Measurements from ENCODE around the gene ERAL1. TPM values are rescaled to one million over a fixed set of nuclear protein-coding genes. Genes with fewer than 3 reads are reported as not detected.
A peak's percentile ranks its signal among the peaks of the same experiment; 100 is the strongest.

ERAL1 gene
- total and polyA plus RNA-seq, 2 donors (not counting 1 experiment from before 2014, with no cell fraction given): 35.9 to 45.7 TPM

- Histone ChIP-seq H3K9me3 (ENCODE audit: control extremely low read depth in 1 of 3, control insufficient read depth in 2 of 3, insufficient read depth in 1 of 3, low read length in 2 of 3) (no peaks in the 10 kb centered on the region), H2AFZ (ENCODE audit: insufficient read depth, low read depth, low read length, poor library complexity, severe bottlenecking) (no peak overlapping the region), H3K27me3 (replicated peaks in 1 of 4; ENCODE audit: control extremely low read depth in 1 of 4, control insufficient read depth in 3 of 4, insufficient read depth in 4 of 4, low read length in 3 of 4) (no peaks in the 10 kb centered on the region), H3K4me3 (ENCODE audit: control extremely low read depth in 1 of 5, extremely low read depth in 1 of 5, insufficient read depth in 1 of 5, low read depth in 2 of 5, low read length in 4 of 5) (no peak overlapping the region), H3K79me2 (ENCODE audit: control insufficient read depth, insufficient read depth, low read length) (peaks cover 48% of the 10 kb centered on the region), H3K9ac (ENCODE audit: low read length) (no peak overlapping the region), H3K4me1 (ENCODE audit: control insufficient read depth in 2 of 2, insufficient read depth in 2 of 2, low read length in 2 of 2) (no peaks in the 10 kb centered on the region), H4K20me1 (ENCODE audit: control insufficient read depth, insufficient read depth, low read length, poor library complexity, severe bottlenecking) (no peaks in the 10 kb centered on the region), H3K27ac (ENCODE audit: low read length in 2 of 2) (peak overlapping the region in 1 of 2 donors; percentile 48), H3K4me2 (replicated peaks; ENCODE audit: low read depth, low read length, poor library complexity, severe bottlenecking) (no peak overlapping the region), H3K36me3 (replicated peaks in 1 of 2; ENCODE audit: control extremely low read depth in 1 of 2, control insufficient read depth in 1 of 2, extremely low read depth in 1 of 2, insufficient read depth in 2 of 2, low read length in 1 of 2) (peaks cover 0 to 2% of the 10 kb centered on the region in 2 experiments)
- H3K4me1 Mint-ChIP-seq: peaks cover 5% of the 10 kb centered on the region
- CTCF ChIA-PET: interaction anchor here (0.8 kb wide), 1 partner anchor 9 kb away, joined by 3 read pairs; no protein-coding TSS in a partner anchor
- H3K9me3 Mint-ChIP-seq (ENCODE audit: insufficient read depth): no peaks in the 10 kb centered on the region
- POLR2A ChIA-PET: no interaction called here
- no peaks in the 10 kb centered on the region for H3K27me3 Mint-ChIP-seq
- ATAC-seq (ENCODE audit: low read depth): no peak
- intact Hi-C loops (cut with micrococcal nuclease): no loop called here
- TF ChIP-seq CTCF (IDR thresholded peaks at IDR 0.05) (no peak), EZH2 (IDR thresholded peaks at IDR 0.05; ENCODE audit: borderline replicate concordance, insufficient read depth, low read depth, low read length, poor library complexity, severe bottlenecking) (no peak)
- no peak overlapping the region for H3K27ac Mint-ChIP-seq
- DNase-seq: no peak
- no peak overlapping the region for H3K4me3 Mint-ChIP-seq
- WGBS (ENCODE audit: insufficient coverage): 96% methylated on average over 3 of the region's 3 CpGs
These were observed 36.0 kb upstream of the ERAL1 start for GRCh38 chr17:28818819-28819221.

GRCh38 chr17:28819582-28819981, 35.2 kb upstream of the ERAL1 start:
- H3K9me3 ChIP-seq (ENCODE audit: control extremely low read depth in 1 of 3, control insufficient read depth in 2 of 3, insufficient read depth in 1 of 3, low read length in 2 of 3): no peaks in the 10 kb centered on the region
- H3K79me2 ChIP-seq (ENCODE audit: control insufficient read depth, insufficient read depth, low read length): peaks cover 47% of the 10 kb centered on the region
- DNase-seq (no peak), ATAC-seq (ENCODE audit: low read depth) (no peak)
- peaks cover 0 to 2% of the 10 kb centered on the region in 2 experiments for H3K36me3 ChIP-seq (replicated peaks in 1 of 2; ENCODE audit: control extremely low read depth in 1 of 2, control insufficient read depth in 1 of 2, extremely low read depth in 1 of 2, insufficient read depth in 2 of 2, low read length in 1 of 2)
- H3K4me3 ChIP-seq (ENCODE audit: control extremely low read depth in 1 of 5, extremely low read depth in 1 of 5, insufficient read depth in 1 of 5, low read depth in 2 of 5, low read length in 4 of 5): no peak overlapping the region
- H3K27me3 Mint-ChIP-seq: no peaks in the 10 kb centered on the region
- ChIA-PET POLR2A (interaction anchor here (0.6 kb wide), 1 partner anchor 68 kb away, joined by 4 read pairs; no protein-coding TSS in a partner anchor), CTCF (no interaction called here)
- H3K9ac ChIP-seq (ENCODE audit: low read length): no peak overlapping the region
- no peaks in the 10 kb centered on the region for H3K9me3 Mint-ChIP-seq (ENCODE audit: insufficient read depth)
- no peak overlapping the region for H2AFZ ChIP-seq (ENCODE audit: insufficient read depth, low read depth, low read length, poor library complexity, severe bottlenecking)
- no peaks in the 10 kb centered on the region for H3K4me1 ChIP-seq (ENCODE audit: control insufficient read depth in 2 of 2, insufficient read depth in 2 of 2, low read length in 2 of 2)
- 56% methylated on average over 1 of the region's 1 CpG for WGBS (ENCODE audit: insufficient coverage)
- no peaks in the 10 kb centered on the region for H3K27me3 ChIP-seq (replicated peaks in 1 of 4; ENCODE audit: control extremely low read depth in 1 of 4, control insufficient read depth in 3 of 4, insufficient read depth in 4 of 4, low read length in 3 of 4)
- peak overlapping the region in 1 of 2 donors; percentile 12 for H3K27ac ChIP-seq (ENCODE audit: low read length in 2 of 2)
- intact Hi-C loops (cut with micrococcal nuclease): no loop called here
- H3K4me1 Mint-ChIP-seq: peaks cover 5% of the 10 kb centered on the region
- TF ChIP-seq CTCF (IDR thresholded peaks at IDR 0.05) (no peak), EZH2 (IDR thresholded peaks at IDR 0.05; ENCODE audit: borderline replicate concordance, insufficient read depth, low read depth, low read length, poor library complexity, severe bottlenecking) (no peak)
- H3K27ac Mint-ChIP-seq: no peak overlapping the region
- no peak overlapping the region for H3K4me2 ChIP-seq (replicated peaks; ENCODE audit: low read depth, low read length, poor library complexity, severe bottlenecking)
- no peaks in the 10 kb centered on the region for H4K20me1 ChIP-seq (ENCODE audit: control insufficient read depth, insufficient read depth, low read length, poor library complexity, severe bottlenecking)
- H3K4me3 Mint-ChIP-seq: no peak overlapping the region
